Measurements from ENCODE around the gene FAM13A.

- TF ChIP-seq, protein P1, sequence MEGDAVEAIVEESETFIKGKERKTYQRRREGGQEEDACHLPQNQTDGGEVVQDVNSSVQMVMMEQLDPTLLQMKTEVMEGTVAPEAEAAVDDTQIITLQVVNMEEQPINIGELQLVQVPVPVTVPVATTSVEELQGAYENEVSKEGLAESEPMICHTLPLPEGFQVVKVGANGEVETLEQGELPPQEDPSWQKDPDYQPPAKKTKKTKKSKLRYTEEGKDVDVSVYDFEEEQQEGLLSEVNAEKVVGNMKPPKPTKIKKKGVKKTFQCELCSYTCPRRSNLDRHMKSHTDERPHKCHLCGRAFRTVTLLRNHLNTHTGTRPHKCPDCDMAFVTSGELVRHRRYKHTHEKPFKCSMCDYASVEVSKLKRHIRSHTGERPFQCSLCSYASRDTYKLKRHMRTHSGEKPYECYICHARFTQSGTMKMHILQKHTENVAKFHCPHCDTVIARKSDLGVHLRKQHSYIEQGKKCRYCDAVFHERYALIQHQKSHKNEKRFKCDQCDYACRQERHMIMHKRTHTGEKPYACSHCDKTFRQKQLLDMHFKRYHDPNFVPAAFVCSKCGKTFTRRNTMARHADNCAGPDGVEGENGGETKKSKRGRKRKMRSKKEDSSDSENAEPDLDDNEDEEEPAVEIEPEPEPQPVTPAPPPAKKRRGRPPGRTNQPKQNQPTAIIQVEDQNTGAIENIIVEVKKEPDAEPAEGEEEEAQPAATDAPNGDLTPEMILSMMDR (conservative IDR thresholded peaks at IDR 0.05): no peak
- TF ChIP-seq EZH2 (IDR thresholded peaks at IDR 0.05; ENCODE audit: low read depth): no peak
These were observed 63.7 kb downstream of the FAM13A start for GRCh38 chr4:88993246-88993645.

All from PC-9 (cell line).